ENCODE data around the gene RNU2-1.
"Not testable (repeated sequence)": the region's sequence is repeated elsewhere in the genome, so short reads cannot be mapped to it uniquely, and the experiment has no call there.

RNU2-1 gene

GRCh38 chr17:43233877-43234276, at the start of gene RNU2-1:
RNU2-1 (minus strand) TSS chr17:43233977.
- DNase-seq (ENCODE audit: low spot score): not testable (repeated sequence)

- DNase-seq (ENCODE audit: low spot score): not testable (repeated sequence)
These were observed 39.1 kb upstream of the RNU2-1 start for GRCh38 chr17:43272914-43273313.

- DNase-seq (ENCODE audit: low spot score): not testable (repeated sequence)
These were observed 38.7 kb upstream of the RNU2-1 start for GRCh38 chr17:43272483-43272882.

GRCh38 chr17:43270552-43271504, 37.1 kb upstream of the RNU2-1 start:
- DNase-seq (ENCODE audit: low spot score): not testable (repeated sequence)

GRCh38 chr17:43246456-43246855, 12.7 kb upstream of the RNU2-1 start:
- DNase-seq (ENCODE audit: low spot score): not testable (repeated sequence)

GRCh38 chr17:43240596-43241352, 7.0 kb upstream of the RNU2-1 start:
- DNase-seq (ENCODE audit: low spot score): not testable (repeated sequence)

- DNase-seq (ENCODE audit: low spot score): not testable (repeated sequence)
These were observed 5.8 kb upstream of the RNU2-1 start for GRCh38 chr17:43239597-43239996.

GRCh38 chr17:43233263-43233662, 514 bp downstream of the RNU2-1 start:
- DNase-seq (ENCODE audit: low spot score): not testable (repeated sequence)

GRCh38 chr17:43232021-43232699, 1.6 kb downstream of the RNU2-1 start:
- DNase-seq (ENCODE audit: low spot score): not testable (repeated sequence)

GRCh38 chr17:43231205-43232020, 2.4 kb downstream of the RNU2-1 start:
- DNase-seq (ENCODE audit: low spot score): not testable (repeated sequence)

- not testable (repeated sequence) for DNase-seq (ENCODE audit: low spot score)
These were observed 5.6 kb downstream of the RNU2-1 start, which contains the start of gene CCDC200 for GRCh38 chr17:43228020-43228782. CCDC200 (minus strand) TSS chr17:43228623; CDS start chr17:43228554, 69 bp downstream.

GRCh38 chr17:43226393-43226792, 7.4 kb downstream of the RNU2-1 start:
- DNase-seq (ENCODE audit: low spot score): no peak

GRCh38 chr17:43224146-43224705, 9.6 kb downstream of the RNU2-1 start:
- DNase-seq (ENCODE audit: low spot score): no peak

GRCh38 chr17:43220511-43221125, 13.2 kb downstream of the RNU2-1 start:
- DNase-seq (ENCODE audit: low spot score): no peak

GRCh38 chr17:43219746-43220380, 13.9 kb downstream of the RNU2-1 start:
- DNase-seq (ENCODE audit: low spot score): no peak

GRCh38 chr17:43219001-43219400, 14.8 kb downstream of the RNU2-1 start:
- no peak for DNase-seq (ENCODE audit: low spot score)

- DNase-seq (ENCODE audit: low spot score): no peak
These were observed 16.1 kb downstream of the RNU2-1 start for GRCh38 chr17:43217614-43218087.

- no peak for DNase-seq (ENCODE audit: low spot score)
These were observed 16.8 kb downstream of the RNU2-1 start for GRCh38 chr17:43216762-43217613.
